KOPT-K1 (cell line): Measurements from ENCODE around the gene GRID2IP.

Experiments used
- H3K27ac ChIP-seq: fragments of 200-600 bp; sonication (generic); 2 replicates; pipeline ENCODE4 v1.5.1; 2016; ENCODE audit warnings: antibody characterized with exemption, mild to moderate bottlenecking, low read depth, low read length; ENCODE audit not compliant: poor library complexity, severe bottlenecking
- H3K36me3 ChIP-seq: fragments of 200-600 bp; sonication (generic); 2 replicates; pipeline ENCODE4 v1.5.1; 2017; ENCODE audit warnings: antibody characterized with exemption, mild to moderate bottlenecking, low read length, moderate library complexity; ENCODE audit not compliant: insufficient read depth
- H3K9me3 ChIP-seq: fragments of 200-600 bp; sonication (generic); 2 replicates; pipeline ENCODE4 v1.5.1; 2017; ENCODE audit warnings: antibody characterized with exemption, low read length, mild to moderate bottlenecking; ENCODE audit not compliant: insufficient read depth, poor library complexity, severe bottlenecking

The GRID2IP gene

DNA sequence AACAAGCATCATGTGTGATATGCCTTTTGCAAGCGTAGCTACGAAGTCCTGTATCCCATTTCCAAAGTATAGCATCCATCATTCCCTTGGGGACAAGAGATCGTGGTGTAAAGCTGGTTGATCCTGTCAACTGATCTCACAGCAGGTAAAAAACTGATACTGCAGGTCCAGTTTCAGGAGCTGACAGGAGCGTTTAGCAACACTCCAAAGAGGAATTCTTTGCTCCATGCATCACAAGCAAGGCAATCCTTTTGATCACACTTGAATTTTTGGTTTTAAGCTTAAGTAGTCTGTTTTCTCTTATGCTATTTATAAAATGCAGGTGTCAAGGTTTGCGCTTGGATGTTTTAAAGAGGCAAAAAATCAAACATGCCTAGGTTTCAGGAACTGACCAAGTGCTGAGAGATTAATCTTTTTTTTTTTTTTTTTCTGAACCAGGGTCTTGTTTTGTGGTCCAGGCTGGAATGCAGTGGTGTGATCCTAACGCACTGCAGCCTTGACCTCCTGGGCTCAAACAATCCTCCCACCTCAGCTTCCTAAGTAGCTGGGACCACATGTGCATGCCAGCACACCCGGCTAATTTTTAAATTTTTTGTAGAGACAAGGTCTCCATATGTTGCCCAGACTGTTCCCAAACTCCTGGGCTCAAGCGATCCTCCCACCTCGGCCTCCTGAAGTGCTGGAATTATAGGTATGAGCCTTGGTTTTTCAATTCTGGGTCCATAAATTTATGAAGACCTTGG is 24.2 kb upstream of the GRID2IP start:
- H3K36me3 ChIP-seq: peaks cover 3% of the 10 kb centered on the region; the same call in 1 of the 2 replicates
- no peak overlapping the region for H3K27ac ChIP-seq
- H3K9me3 ChIP-seq: no peaks in the 10 kb centered on the region

DNA sequence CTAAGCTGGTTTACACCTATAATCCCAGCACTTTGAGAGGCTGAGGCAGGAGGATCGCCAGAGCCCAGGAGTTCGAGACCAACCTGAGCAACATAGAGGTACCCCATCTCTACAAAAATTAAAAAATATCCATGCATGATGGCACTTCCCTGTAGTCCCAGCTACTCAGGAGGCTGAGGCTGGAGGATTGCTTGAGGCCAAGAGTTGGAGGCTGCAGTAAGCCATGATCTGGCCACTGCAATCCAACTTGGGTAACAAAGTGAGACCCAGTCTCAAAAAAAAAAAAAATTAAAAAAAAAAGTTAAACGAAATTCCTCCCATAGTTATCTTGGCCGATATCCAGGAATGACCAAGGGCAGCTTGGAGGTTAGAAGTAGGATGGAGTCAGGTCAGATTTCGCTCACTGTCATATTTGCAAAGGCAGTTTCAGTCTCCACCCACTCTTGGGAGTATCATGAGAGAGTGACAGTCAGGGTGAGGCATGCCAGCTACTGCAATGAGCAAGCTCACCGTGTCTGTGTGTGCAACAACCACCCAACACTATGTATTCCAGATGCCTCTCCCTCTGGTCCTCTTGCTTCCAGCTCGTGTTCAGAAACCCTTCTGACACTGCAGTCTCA is 20.0 kb upstream of the GRID2IP start:
- H3K27ac ChIP-seq: no peak overlapping the region
- no peaks in the 10 kb centered on the region for H3K9me3 ChIP-seq

GRCh38 chr7:6567886-6568285 is 16.6 kb upstream of the GRID2IP start:
- Histone ChIP-seq H3K36me3 (no peaks in the 10 kb centered on the region), H3K27ac (no peak overlapping the region), H3K9me3 (no peaks in the 10 kb centered on the region)

More for the DNA sequence above, 20.0 kb upstream of the GRID2IP start:
- no peaks in the 10 kb centered on the region for H3K36me3 ChIP-seq

DNA sequence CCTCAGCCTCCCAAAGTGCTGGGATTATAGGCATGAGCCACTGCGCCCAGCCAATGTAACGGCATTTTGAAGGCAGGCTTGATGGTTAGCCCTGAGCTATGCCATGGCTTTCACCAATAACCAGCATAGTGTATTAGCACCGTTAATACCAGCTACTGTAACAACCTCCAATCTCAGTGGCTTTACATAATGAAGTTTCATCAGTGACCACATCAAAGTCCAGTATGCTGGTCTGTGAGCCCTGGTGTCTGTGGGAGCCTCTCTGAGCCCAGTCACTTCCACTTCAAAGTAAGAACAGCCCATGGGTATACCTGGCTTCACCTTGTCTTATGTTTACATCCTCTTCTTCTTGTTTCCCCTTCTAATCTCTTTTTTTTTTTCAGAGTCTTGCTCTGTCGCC is 14.4 kb upstream of the GRID2IP start:
- Histone ChIP-seq H3K9me3 (no peaks in the 10 kb centered on the region), H3K36me3 (no peaks in the 10 kb centered on the region), H3K27ac (no peak overlapping the region)

DNA sequence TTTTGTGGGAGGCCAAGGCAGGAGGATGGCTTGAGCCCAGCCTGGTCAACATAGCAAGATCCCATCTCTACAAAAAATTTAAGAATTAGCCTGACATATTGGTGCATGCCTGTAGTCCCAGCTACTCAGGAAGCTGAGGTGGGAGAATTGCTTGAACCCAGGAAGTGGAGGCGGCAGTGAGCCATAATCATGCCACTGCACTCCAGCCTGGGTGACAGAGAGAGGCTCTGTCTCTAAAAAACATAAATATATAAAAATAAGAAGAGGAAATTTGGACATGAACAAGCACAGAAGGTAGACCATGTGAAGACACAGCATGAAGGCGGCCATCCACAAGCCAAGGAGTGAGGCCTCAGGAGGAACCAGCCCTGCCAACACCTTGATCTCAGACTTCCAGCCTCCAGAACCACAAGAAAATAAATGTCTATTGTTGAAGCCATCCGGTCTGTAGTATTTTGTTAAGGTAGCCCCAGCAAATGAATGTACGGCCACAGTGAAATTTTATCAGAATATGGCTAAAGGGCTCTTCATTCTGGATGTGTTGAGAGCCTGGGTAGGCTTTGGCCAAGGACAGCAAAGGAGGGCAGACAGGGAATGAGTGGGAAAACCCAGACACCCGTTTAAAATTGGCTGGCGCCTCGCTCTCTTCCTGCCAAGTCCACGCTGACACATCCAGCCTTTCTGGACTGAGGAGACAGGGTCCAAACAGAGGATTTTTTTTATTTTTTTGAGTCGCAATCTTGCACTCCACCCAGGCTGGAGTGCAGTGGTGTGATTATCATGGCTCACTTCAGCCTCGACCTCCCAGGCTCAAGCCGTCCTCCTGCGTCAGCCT is 12.9 kb upstream of the GRID2IP start:
- Histone ChIP-seq H3K27ac (no peak overlapping the region), H3K36me3 (no peaks in the 10 kb centered on the region), H3K9me3 (no peaks in the 10 kb centered on the region)

GRCh38 chr7:6562106-6562505 is 10.8 kb upstream of the GRID2IP start:
- H3K9me3 ChIP-seq: no peaks in the 10 kb centered on the region
- no peaks in the 10 kb centered on the region for H3K36me3 ChIP-seq
- no peak overlapping the region for H3K27ac ChIP-seq

- no peaks in the 10 kb centered on the region for H3K9me3 ChIP-seq
- no peak overlapping the region for H3K27ac ChIP-seq
These were observed 8.6 kb upstream of the GRID2IP start for GRCh38 chr7:6559896-6560295.

GRCh38 chr7:6558837-6559236 is 7.6 kb upstream of the GRID2IP start:
- H3K9me3 ChIP-seq: no peaks in the 10 kb centered on the region
- no peak overlapping the region for H3K27ac ChIP-seq
- H3K36me3 ChIP-seq: no peaks in the 10 kb centered on the region

More at GRCh38 chr7:6559896-6560295, 8.6 kb upstream of the GRID2IP start:
- H3K36me3 ChIP-seq: no peaks in the 10 kb centered on the region

DNA sequence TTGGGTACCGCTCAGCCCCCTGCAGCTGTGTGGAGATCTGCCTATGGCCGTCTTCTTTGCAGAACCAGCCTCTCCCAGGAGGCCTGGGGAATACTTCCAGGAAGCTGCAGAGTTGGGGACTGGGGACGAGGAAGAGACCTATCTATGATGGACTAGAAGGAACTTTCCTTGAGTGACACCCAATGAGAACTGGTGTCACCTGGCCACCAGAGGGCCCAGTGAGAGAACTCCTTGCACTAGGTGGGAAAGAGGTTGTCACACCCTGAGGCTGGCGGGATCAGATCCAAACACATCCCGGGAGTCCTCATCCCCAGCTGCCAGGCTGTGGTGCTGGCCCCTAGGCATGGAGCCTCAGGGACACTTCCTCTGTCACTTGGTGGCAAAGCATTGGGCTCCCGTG is 4.9 kb upstream of the GRID2IP start:
- no peak overlapping the region for H3K27ac ChIP-seq
- no peaks in the 10 kb centered on the region for H3K36me3 ChIP-seq
- no peaks in the 10 kb centered on the region for H3K9me3 ChIP-seq

DNA sequence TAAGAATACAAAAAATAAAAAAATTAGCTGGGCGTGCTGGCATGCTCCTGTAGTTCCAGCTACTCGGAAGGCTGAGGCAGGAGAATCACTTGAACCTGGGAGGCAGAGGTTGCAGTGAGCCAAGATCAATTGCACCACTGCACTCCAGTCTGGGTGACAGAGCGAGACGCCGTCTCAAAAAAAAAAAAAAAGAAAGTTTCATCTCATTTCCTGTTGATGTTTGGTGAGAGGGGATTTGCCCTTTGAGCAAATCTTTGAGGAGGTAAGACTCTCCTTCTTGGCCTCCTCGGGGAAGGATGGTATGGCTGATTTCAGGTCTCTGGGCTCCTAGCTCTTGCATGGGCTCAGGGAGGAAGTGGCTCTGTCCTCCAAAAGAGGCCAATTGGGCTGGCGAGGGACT is 3.6 kb upstream of the GRID2IP start:
- no peak overlapping the region for H3K27ac ChIP-seq
- H3K36me3 ChIP-seq: no peaks in the 10 kb centered on the region
- H3K9me3 ChIP-seq: no peaks in the 10 kb centered on the region

GRCh38 chr7:6553448-6554044 is 2.3 kb upstream of the GRID2IP start:
- Histone ChIP-seq H3K36me3 (no peaks in the 10 kb centered on the region), H3K9me3 (no peaks in the 10 kb centered on the region), H3K27ac (no peak overlapping the region)

DNA sequence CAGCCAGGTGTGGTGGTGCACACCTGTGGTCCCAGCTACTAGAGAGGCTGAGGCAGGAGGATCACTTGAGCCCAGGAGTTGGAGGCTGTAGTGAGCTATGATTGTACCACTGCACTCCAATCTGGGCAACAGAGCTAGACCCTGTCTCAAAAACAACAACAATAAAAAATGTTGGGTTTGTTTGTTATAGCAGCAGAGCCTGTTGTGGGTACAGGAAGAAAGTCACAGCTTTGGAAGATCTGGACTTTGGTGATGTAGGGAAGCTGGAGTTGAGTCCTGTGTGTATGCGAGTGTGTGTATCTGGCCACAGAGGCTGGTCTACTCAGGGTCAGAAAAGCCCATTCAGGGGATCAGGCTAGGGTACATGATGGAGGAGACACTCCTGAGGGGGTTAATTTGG is 3.9 kb downstream of the GRID2IP start:
- no peaks in the 10 kb centered on the region for H3K9me3 ChIP-seq
- H3K36me3 ChIP-seq: no peaks in the 10 kb centered on the region
- no peak overlapping the region for H3K27ac ChIP-seq

DNA sequence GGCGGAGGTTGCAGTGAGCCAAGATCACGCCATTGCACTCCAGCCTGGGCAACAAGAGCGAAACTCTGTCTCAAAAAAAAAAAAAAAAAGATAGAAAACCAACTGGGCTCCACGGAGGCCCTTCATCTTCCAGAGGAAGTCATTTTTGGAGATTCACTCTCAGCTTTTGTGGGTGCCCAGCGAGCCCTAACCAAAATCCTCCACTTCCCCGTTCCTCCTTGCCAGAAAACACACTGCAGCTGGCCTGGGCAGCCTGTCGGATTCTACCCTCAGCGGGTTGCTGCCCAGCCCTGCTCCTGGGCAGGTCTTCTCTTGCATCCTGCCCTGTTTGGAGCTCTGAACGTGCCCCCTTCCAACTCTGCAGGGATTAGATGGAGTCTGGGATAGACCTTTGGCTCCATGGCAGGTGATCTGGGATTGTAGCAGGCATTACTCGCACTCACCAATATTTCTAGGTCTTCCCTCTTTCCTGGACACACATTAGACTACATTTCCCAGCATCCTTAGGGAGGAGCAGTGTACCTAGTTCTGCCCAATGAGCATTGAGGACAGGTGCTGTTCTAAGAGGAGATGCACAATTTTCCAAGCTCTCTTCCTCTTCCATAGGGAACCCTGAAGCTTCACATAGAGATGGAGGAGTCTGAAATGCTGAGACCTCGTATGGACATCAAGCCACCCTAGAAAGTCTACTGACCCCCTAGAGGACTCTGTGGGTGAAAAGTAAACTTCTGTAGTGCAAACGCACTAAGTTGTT is 4.6 kb downstream of the GRID2IP start:
- peak overlapping the region; percentile 57 for H3K27ac ChIP-seq
- H3K9me3 ChIP-seq: no peaks in the 10 kb centered on the region

GRCh38 chr7:6545398-6546126 is 5.7 kb downstream of the GRID2IP start:
- Histone ChIP-seq H3K9me3 (no peaks in the 10 kb centered on the region), H3K27ac (peak overlapping the region; percentile 57), H3K36me3 (no peaks in the 10 kb centered on the region)

More for the DNA sequence above, 4.6 kb downstream of the GRID2IP start:
- no peaks in the 10 kb centered on the region for H3K36me3 ChIP-seq
